C4-2B (cell line): ENCODE data around the gene CRAT.

Experiments used
- CTCF ChIP-seq: fragments of 450-650 bp; conservative IDR thresholded peaks from 2 replicates; pipeline ENCODE4 v1.5.1; 2017; ENCODE audit warnings: mild to moderate bottlenecking
- ZFX ChIP-seq: fragments of 450-650 bp; IDR thresholded peaks from 2 replicates; pipeline ENCODE4 v1.6.1; 2017

GRCh38 chr9:129068110-129068509 is 42.5 kb downstream of the CRAT start:
- TF ChIP-seq CTCF (no peak), ZFX (no peak)
